Sigmoid colon (tissue), 7 donors: ENCODE data around the gene TLCD2. TPM values are rescaled to one million over a fixed set of nuclear protein-coding genes. Genes with fewer than 3 reads are reported as not detected.

Experiments used
- DNase-seq: peaks from one replicate; pipeline ENCODE4 v3.0.0-alpha.2; 2019
- H3K27ac ChIP-seq, 4 donors: fragments of 200-600 bp; sonication (generic); one replicate each; pipeline ENCODE4 v1.5.1; 2016 to 2019; ENCODE audit warnings: mild to moderate bottlenecking in 1 of 4
- H3K27me3 ChIP-seq, 3 donors: fragments of 200-600 bp; sonication (generic); one replicate each; pipeline ENCODE4 v1.5.1; 2019; ENCODE audit warnings: mild to moderate bottlenecking in 1 of 3
- H3K36me3 ChIP-seq, 4 donors: fragments of 200-600 bp; sonication (generic); one replicate each; pipeline ENCODE4 v1.5.1; 2016 to 2019
- H3K4me1 ChIP-seq, 4 donors: fragments of 200-600 bp; sonication (generic); one replicate each; pipeline ENCODE4 v1.5.1; 2017 to 2019
- H3K4me3 ChIP-seq, 4 donors: fragments of 200-600 bp; sonication (generic); one replicate each; pipeline ENCODE4 v1.5.1; 2017 to 2019; ENCODE audit warnings: mild to moderate bottlenecking in 2 of 4, moderate library complexity in 1 of 4
- H3K9me3 ChIP-seq, 4 donors: fragments of 200-600 bp in 3 of 4; sonication (generic) in 3 of 4; one replicate each; pipeline versions ENCODE4 v1.5.1 to v1.6.1; 2013 to 2019
- CTCF ChIP-seq, 4 experiments: fragments of 450-650 bp in 3 of 4; fragments of 200-600 bp in 1 of 4; IDR thresholded peaks; one replicate each; pipeline ENCODE4 v1.5.1; 2016 to 2019; ENCODE audit warnings: antibody characterized with exemption in 4 of 4, mild to moderate bottlenecking in 3 of 4, moderate library complexity in 2 of 4
- EP300 ChIP-seq, 4 donors: sonication (generic); formaldehyde crosslinking; IDR thresholded peaks; one replicate each; pipeline ENCODE4 v1.6.1; 2017; ENCODE audit warnings: antibody characterized with exemption in 4 of 4
- POLR2A ChIP-seq, 2 donors: fragments of 450-650 bp; IDR thresholded peaks; one replicate each; pipeline ENCODE4 v1.6.1; 2016; ENCODE audit warnings: antibody characterized with exemption in 2 of 2, mild to moderate bottlenecking in 2 of 2, moderate library complexity in 2 of 2
- POLR2AphosphoS5 ChIP-seq, 4 donors: sonication (generic); formaldehyde crosslinking; IDR thresholded peaks; one replicate each; pipeline ENCODE4 v1.6.1; 2017; ENCODE audit warnings: antibody characterized with exemption in 4 of 4
- whole genome bisulfite sequencing, 2 donors: extraction: QIAGEN DNeasy Blood & Tissue Kit; methylation state at CpG; one replicate each; pipeline ENCODE4 v1.1.7; 2013; 5-methylcytosine and 5-hydroxymethylcytosine counted together
- intact Hi-C: fragments of 100-400 bp; cut with DNase I; formaldehyde crosslinking; loops from one replicate; pipeline ENCODE4 v1.15.1; 2023
- polyA plus RNA-seq, 3 donors: library from polyadenylated mRNA; stranded (reverse); fragments of 200-250 nt; gene quantifications; one replicate each; pipeline ENCODE4 v1.2.3, GENCODE V29; 2013
- total RNA-seq, 4 donors: library from RNA; depleted of rRNA; stranded (reverse); fragments of >200 nt; gene quantifications; one replicate each; pipeline ENCODE4 v1.1.0, GENCODE V29; 2016
- donor health status: healthy with polysubstance abuse.
- donor health status: Bipolar disorder and iron deficiency.
- donor health status: healthy.

The TLCD2 gene
- total and polyA plus RNA-seq, 7 donors: 2.6 to 23.2 (median 5.4) TPM

GRCh38 chr17:1715803-1716075 is 5.6 kb upstream of the TLCD2 start:
- DNase-seq: no peak
- Histone ChIP-seq H3K9me3 (no peaks in the 10 kb centered on the region), H3K36me3 (peaks cover 0 to 27% (median 12%) of the 10 kb centered on the region in 4 donors), H3K27me3 (no peaks in the 10 kb centered on the region), H3K4me1 (peaks cover 0 to 47% (median 39%) of the 10 kb centered on the region in 4 donors), H3K27ac (peak overlapping the region; percentile 99 to 100 (median 100)), H3K4me3 (peak overlapping the region; percentile 73 to 99 (median 90))
- no peak for TF ChIP-seq EP300 (IDR thresholded peaks at IDR 0.05)
- WGBS, 2 donors: 1% methylated on average over 23 of the region's 23 CpGs
- intact Hi-C loops: loop anchor here (2.0 to 5.0 kb wide), 4 partner anchors 67 to 327 kb away; partner anchors contain the start of genes OVCA2 and RILP

- peaks cover 0 to 46% (median 40%) of the 10 kb centered on the region in 4 donors for H3K4me1 ChIP-seq
- peak overlapping the region; percentile 99 to 100 (median 100) for H3K27ac ChIP-seq
- H3K27me3 ChIP-seq: no peaks in the 10 kb centered on the region
- H3K4me3 ChIP-seq: peak overlapping the region; percentile 73 to 99 (median 90)
- DNase-seq: peak; percentile 97
- peaks cover 0 to 27% (median 12%) of the 10 kb centered on the region in 4 donors for H3K36me3 ChIP-seq
- no peak for TF ChIP-seq CTCF (IDR thresholded peaks at IDR 0.05)
- peak; percentile 73 to 79 (median 78) for TF ChIP-seq POLR2AphosphoS5 (IDR thresholded peaks at IDR 0.05)
- peak; percentile 57 to 76 for TF ChIP-seq POLR2A (IDR thresholded peaks at IDR 0.05)
- peak in 1 of 4 donors; percentile 6 for TF ChIP-seq EP300 (IDR thresholded peaks at IDR 0.05)
- no peaks in the 10 kb centered on the region for H3K9me3 ChIP-seq
- intact Hi-C loops: loop anchor here (2.0 to 5.0 kb wide), 2 partner anchors 66 to 327 kb away; partner anchors contain the start of genes OVCA2 and RILP
- WGBS, 2 donors: 1 to 4% methylated on average over 32 of the region's 32 CpGs
Observed at GRCh38 chr17:1714980-1715802, 5.0 kb upstream of the TLCD2 start.

GRCh38 chr17:1714427-1714979 is 4.3 kb upstream of the TLCD2 start:
- H3K9me3 ChIP-seq: no peaks in the 10 kb centered on the region
- no peaks in the 10 kb centered on the region for H3K27me3 ChIP-seq
- peaks cover 0 to 27% (median 12%) of the 10 kb centered on the region in 4 donors for H3K36me3 ChIP-seq
- peak; percentile 99 for DNase-seq
- TF ChIP-seq EP300 (IDR thresholded peaks at IDR 0.05) (no peak), POLR2AphosphoS5 (IDR thresholded peaks at IDR 0.05) (peak; percentile 69 to 90 (median 76)), POLR2A (IDR thresholded peaks at IDR 0.05) (peak in 1 of 2 donors; percentile 7), CTCF (IDR thresholded peaks at IDR 0.05) (no peak)
- intact Hi-C loops: loop anchor here (2.0 kb wide), 1 partner anchor 66 kb away; the partner anchor contains the start of gene RILP
- peak overlapping the region; percentile 99 to 100 (median 100) for H3K27ac ChIP-seq
- H3K4me3 ChIP-seq: peak overlapping the region; percentile 73 to 99 (median 90)
- WGBS, 2 donors: 4 to 9% methylated on average over 19 of the region's 19 CpGs
- H3K4me1 ChIP-seq: peaks cover 0 to 48% (median 45%) of the 10 kb centered on the region in 4 donors

GRCh38 chr17:1713878-1714426 is 3.8 kb upstream of the TLCD2 start:
- 6 to 18% methylated on average over 11 of the region's 11 CpGs for WGBS, 2 donors
- Histone ChIP-seq H3K27ac (peak overlapping the region; percentile 99 to 100 (median 100)), H3K36me3 (peaks cover 0 to 27% (median 12%) of the 10 kb centered on the region in 4 donors), H3K4me3 (peak overlapping the region; percentile 73 to 99 (median 90)), H3K9me3 (no peaks in the 10 kb centered on the region), H3K27me3 (no peaks in the 10 kb centered on the region), H3K4me1 (peaks cover 0 to 51% (median 48%) of the 10 kb centered on the region in 4 donors)
- no peak for DNase-seq
- TF ChIP-seq CTCF (IDR thresholded peaks at IDR 0.05) (peak in 3 of 4 experiments; percentile 25 to 45 (median 33)), EP300 (IDR thresholded peaks at IDR 0.05) (no peak), POLR2A (IDR thresholded peaks at IDR 0.05) (no peak), POLR2AphosphoS5 (IDR thresholded peaks at IDR 0.05) (no peak)
- intact Hi-C loops: loop anchor here (2.0 kb wide), 1 partner anchor 65 kb away; the partner anchor contains the start of gene RILP
